Heart right ventricle (tissue), 16 donors: ENCODE measurements around the gene PPFIA3. TPM values are rescaled to one million over a fixed set of nuclear protein-coding genes. Genes with fewer than 3 reads are reported as not detected.
A peak's percentile ranks its signal among the peaks of the same experiment; 100 is the strongest.

Experiments
- ATAC-seq, 8 donors: fragments of 200-7000 bp; cut with Tn5 transposase; one replicate each; pipeline ENCODE4 v1.9.1; 2020; ENCODE audit warnings: mild to moderate bottlenecking in 8 of 8, moderate library complexity in 8 of 8, moderate number of reproducible peaks in 1 of 8
- DNase-seq, 2 donors: peaks; one replicate each; pipeline ENCODE4 v3.0.0-alpha.2; 2020
- H3K27ac ChIP-seq, 10 donors: fragments of 200-600 bp; sonication (generic) in 2 of 10; one replicate each; pipeline versions ENCODE4 v1.5.0 to v1.8.0; 2020 to 2022; ENCODE audit warnings: mild to moderate bottlenecking in 3 of 10
- H3K27me3 ChIP-seq, 7 donors: fragments of 200-600 bp; one replicate each; pipeline ENCODE4 v1.8.0; 2021 to 2022; ENCODE audit warnings: mild to moderate bottlenecking in 2 of 7
- H3K36me3 ChIP-seq, 9 donors: fragments of 200-600 bp; sonication (generic) in 1 of 9; one replicate each; pipeline versions ENCODE4 v1.5.0 to v1.8.0; 2020 to 2022; ENCODE audit warnings: mild to moderate bottlenecking in 2 of 9
- H3K4me1 ChIP-seq, 9 donors: fragments of 200-600 bp; sonication (generic) in 1 of 9; one replicate each; pipeline versions ENCODE4 v1.5.0 to v1.8.0; 2020 to 2022; ENCODE audit warnings: mild to moderate bottlenecking in 4 of 9
- H3K4me3 ChIP-seq, 10 donors: fragments of 200-600 bp; sonication (generic) in 2 of 10; one replicate each; pipeline versions ENCODE4 v1.5.0 to v1.8.0; 2020 to 2022; ENCODE audit warnings: mild to moderate bottlenecking in 7 of 10, moderate library complexity in 2 of 10
- H3K9me3 ChIP-seq, 11 donors: fragments of 200-600 bp in 10 of 11; sonication (generic) in 2 of 11; one replicate each; pipeline versions ENCODE4 v1.5.0 to v1.8.0; 2013 to 2022; ENCODE audit warnings: mild to moderate bottlenecking in 2 of 11, control low read depth in 1 of 11, moderate library complexity in 1 of 11
- CTCF ChIP-seq, 9 donors: fragments of 200-600 bp; sonication (generic) in 2 of 9; IDR thresholded peaks; one replicate each; pipeline versions ENCODE4 v1.5.0 to v1.8.0; 2021 to 2022; ENCODE audit warnings: antibody characterized with exemption in 9 of 9, mild to moderate bottlenecking in 5 of 9, moderate library complexity in 1 of 9
- WGBS, 2 donors: extraction: QIAGEN DNeasy Blood & Tissue Kit; methylation state at CpG; one replicate each; pipeline ENCODE4 v1.1.7; 2013; ENCODE audit warnings: inconsistent platforms in 1 of 2; 5-methylcytosine and 5-hydroxymethylcytosine counted together
- intact Hi-C, 10 donors: fragments of 100-400 bp; cut with DNase I; formaldehyde crosslinking; loops; one replicate each; pipeline versions ENCODE4 v1.11.1 to v1.14.2; 2022
- polyA plus RNA-seq, 2 donors: library from polyadenylated mRNA; stranded (reverse); fragments of 200-250 nt; gene quantifications; one replicate each; pipeline ENCODE4 v1.2.3, GENCODE V29; 2013
- total RNA-seq, 10 donors: library from RNA; stranded (reverse); fragmentation: NEBNext Ultra II Directional in 3 of 10; extraction: Animal tissue kit (Norgen Biotek cat#: 25700) in 3 of 10; gene quantifications; one replicate each; pipeline versions ENCODE4 v1.2.1 to v1.2.4, GENCODE V29; 2021 to 2023
- donor health status: Arrhythmogenic right ventricular cardiomyopathy.
- donor health status: ischemic (EF 13 %, LVEDD 7.1; RV severe dilation, severe dysfunction).
- donor health status: healthy with polysubstance abuse.
- donor health status: DM: no; HTN: yes; CAD: no.
- donor health status: DM: no; HTN: no; CAD: no.
- donor health status: ischemic (EF 25% LVEDD 6.9; RV normal size, moderate dysfunction).
- donor health status: ischemic (EF 25% LVEDD 5.7; RV mildly dilated, moderate dysfunction).
- donor health status: healthy.
- donor health status: DM: yes; HTN: yes; CAD: no.
- donor health status: Ischemic cardiomyopathy.
- donor health status: ischemic (EF 35%, LVEDD 5.7; RV mildly dilated, moderate dysfunction).
- donor health status: nonischemic (EF 11% LVEDD 7.7; RV severe dilation, severe dysfunction).
- donor health status: DM: yes; HTN: yes; CAD: no.
- donor health status: PGD.
- donor health status: ischemic (EF 29% LVEDD 5.4; RV normal size, mild dysfunction).
- donor health status: nonischemic (EF 23%, LVEDD 6.1; RV moderate dilation, normal function).

The PPFIA3 gene
- total and polyA plus RNA-seq, 12 donors: 3.6 to 16.7 (median 6.3) TPM

DNA sequence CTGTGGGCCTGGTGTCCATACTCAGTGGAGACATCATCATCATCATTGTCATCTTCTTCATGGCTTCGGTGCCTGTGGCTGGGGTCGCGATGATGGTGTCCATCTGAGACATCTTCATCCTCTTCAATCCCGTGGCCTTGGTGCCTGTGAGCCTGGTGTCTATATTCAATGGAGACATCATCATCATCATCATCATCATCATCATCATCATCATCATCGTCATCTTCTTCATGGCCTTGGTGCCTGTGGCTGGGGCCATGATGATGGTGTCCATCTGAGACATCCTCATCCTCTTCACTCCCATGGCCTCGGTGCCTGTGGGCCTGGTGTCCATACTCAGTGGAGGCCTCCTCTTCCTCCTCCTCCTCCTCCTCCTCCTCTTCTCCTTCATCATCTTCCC lies 34.9 kb downstream of the PPFIA3 start:
- TF ChIP-seq CTCF (IDR thresholded peaks at IDR 0.05): no peak
- ATAC-seq (no peak), DNase-seq (no peak)
- 82 to 83% methylated on average over 6 of the region's 6 CpGs for WGBS, 2 donors
- intact Hi-C loops: loop anchor here in 3 of 10 donors (5.0 to 10.0 kb wide), 3 partner anchors 37 to 159 kb away; partner anchors contain the start of genes C19orf73 (in 1 of the 3), GYS1 (in 1 of the 3), PPFIA3 (in 1 of the 3) and RUVBL2 (in 1 of the 3)
- peaks cover 0 to 41% (median 0%) of the 10 kb centered on the region in 7 donors for H3K27me3 ChIP-seq
- H3K4me3 ChIP-seq: peak overlapping the region; percentile 21 to 91 (median 64)
- H3K4me1 ChIP-seq: peaks cover 5 to 44% (median 35%) of the 10 kb centered on the region in 9 donors
- H3K27ac ChIP-seq: peak overlapping the region in 8 of 10 donors; percentile 89 to 99 (median 96)
- no peaks in the 10 kb centered on the region for H3K9me3 ChIP-seq
- H3K36me3 ChIP-seq: no peaks in the 10 kb centered on the region

DNA sequence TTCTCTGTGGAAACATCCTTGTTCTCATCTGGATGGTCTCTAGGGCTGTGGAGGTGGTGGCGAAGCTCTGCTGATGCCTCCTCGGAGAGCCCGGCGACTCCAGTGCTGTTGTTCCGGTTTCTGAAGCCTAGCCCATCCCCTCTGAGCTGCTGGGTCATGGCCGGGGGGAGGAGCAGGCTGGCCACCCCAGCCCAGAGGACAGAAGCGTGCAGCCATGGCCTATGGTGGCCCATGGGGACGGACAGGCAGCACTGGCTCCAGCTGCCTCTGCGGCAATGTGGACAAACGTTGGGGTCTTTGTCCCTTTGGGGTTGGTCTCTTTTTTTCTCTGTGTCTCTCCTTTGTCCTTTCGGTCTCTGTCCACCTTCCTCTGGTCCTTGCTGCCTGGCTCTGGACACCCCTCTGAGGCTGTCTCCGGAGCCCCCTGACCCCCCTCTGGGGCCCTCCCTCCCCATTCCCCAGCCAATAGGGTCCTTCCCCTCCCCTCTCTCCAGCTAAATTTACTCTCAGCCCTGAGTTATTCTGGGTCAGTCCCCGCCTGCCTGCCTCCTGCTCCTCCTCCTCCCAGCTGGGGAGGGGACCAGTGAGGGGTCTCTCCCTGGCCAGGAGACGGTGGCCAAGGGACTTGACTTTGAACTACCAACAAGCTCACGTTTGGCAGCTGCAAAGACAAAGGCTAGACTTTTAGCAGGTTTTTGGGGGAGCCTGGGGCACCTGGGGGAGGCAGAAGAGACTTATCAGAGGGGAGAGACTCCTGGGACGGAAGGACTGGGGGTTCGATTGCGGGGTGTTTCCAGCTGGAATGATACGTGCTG lies 35.9 kb downstream of the PPFIA3 start, which contains the start of gene HRC:
TSS of gene HRC (minus strand) at position 392 of the 815 bp plus-strand sequence. CDS start at position 233, 159 bp downstream.
- intact Hi-C loops: loop anchor here in 5 of 10 donors (5.0 to 10.0 kb wide), 4 partner anchors 38 to 518 kb away; partner anchors contain the start of genes C19orf73 (in 2 of the 5), PPFIA3 (in 2 of the 5), DBP (in 1 of the 5) and GYS1 (in 1 of the 5)
- TF ChIP-seq CTCF (IDR thresholded peaks at IDR 0.05): no peak
- ATAC-seq (peak; percentile 56 to 77 (median 68)), DNase-seq (peak; percentile 74 to 84)
- H3K4me3 ChIP-seq: peak within 1 kb of the TSS; percentile 21 to 91 (median 64)
- H3K27me3 ChIP-seq: peaks cover 0 to 32% (median 0%) of the 10 kb centered on the region in 7 donors
- peaks cover 0 to 8% (median 0%) of the 10 kb centered on the region in 9 donors for H3K36me3 ChIP-seq
- peak within 1 kb of the TSS; percentile 85 to 99 (median 96) for H3K27ac ChIP-seq
- H3K4me1 ChIP-seq: peaks cover 9 to 47% (median 38%) of the 10 kb centered on the region in 9 donors
- no peaks in the 10 kb centered on the region for H3K9me3 ChIP-seq
- 20 to 32% methylated on average over 18 to 19 of the region's 19 CpGs for WGBS, 2 donors

- ATAC-seq (peak; percentile 31 to 77 (median 64)), DNase-seq (peak; percentile 50 to 74)
- intact Hi-C loops: loop anchor here in 5 of 10 donors (5.0 to 10.0 kb wide), 4 partner anchors 39 to 519 kb away; partner anchors contain the start of genes C19orf73 (in 2 of the 5), PPFIA3 (in 2 of the 5), DBP (in 1 of the 5) and GYS1 (in 1 of the 5)
- Histone ChIP-seq H3K4me3 (peak overlapping the region in 9 of 10 donors; percentile 35 to 91 (median 67)), H3K27me3 (peaks cover 0 to 26% (median 0%) of the 10 kb centered on the region in 7 donors), H3K27ac (peak overlapping the region; percentile 85 to 99 (median 96)), H3K9me3 (no peaks in the 10 kb centered on the region), H3K36me3 (peaks cover 0 to 10% (median 0%) of the 10 kb centered on the region in 9 donors), H3K4me1 (peaks cover 11 to 48% (median 38%) of the 10 kb centered on the region in 9 donors)
- WGBS, 2 donors: 17 to 38% methylated on average over 4 of the region's 4 CpGs
- no peak for TF ChIP-seq CTCF (IDR thresholded peaks at IDR 0.05)
Measured at GRCh38 chr19:49155820-49156346, 36.5 kb downstream of the PPFIA3 start.
